HCT116 (cell line): ENCODE data around the gene GPR83. TPM values are rescaled to one million over a fixed set of nuclear protein-coding genes. Genes with fewer than 3 reads are reported as not detected.
A peak's percentile ranks its signal among the peaks of the same experiment; 100 is the strongest.

Source experiments
- ATAC-seq: fragments of 200-7000 bp; cut with Tn5 transposase; 2 replicates; pipeline ENCODE4 v1.9.1; 2020; ENCODE audit warnings: mild to moderate bottlenecking, moderate library complexity
- BruUV-seq: library from RNA; stranded (reverse); fragments of 400-500 nt; replicated peaks from 2 replicates; lab custom pipeline; 2021; lab: Mats Ljungman, UMichigan
- CTCF ChIA-PET: fragments of 300-600 bp; sonication (Branson Sonifier 250); formaldehyde crosslinking; loops from one replicate; lab custom pipeline; 2021; ENCODE audit warnings: antibody characterized with exemption; lab: Charles Lee
- POLR2A ChIA-PET: fragments of 300-600, 350-600 bp; sonication (Branson Sonifier 250); formaldehyde crosslinking; loops from one replicate; lab custom pipeline; 2021; ENCODE audit warnings: antibody characterized with exemption; lab: Charles Lee
- RAD21 ChIA-PET, 2 experiments: fragments of 300-600 bp; sonication (Branson Sonifier 250); formaldehyde crosslinking; loops; one replicate each; lab custom pipeline; 2023; ENCODE audit warnings: low total read pairs in 2 of 2; ENCODE audit not compliant: uncharacterized antibody in 2 of 2, unreplicated experiment in 2 of 2, low non-redundant PET in 1 of 2; lab: Charles Lee
- DNase-seq: peaks from one replicate; pipeline ENCODE4 v3.0.0-alpha.2; 2010; ENCODE audit warnings: low read depth, low spot score
- H2AFZ ChIP-seq: fragments of 200-600 bp; shearing (Covaris generic), sonication (generic); 2 replicates; pipeline ENCODE4 v1.6.1; 2017; ENCODE audit warnings: low read depth, mixed run types, mixed read lengths, antibody characterized with exemption, low read length; ENCODE audit not compliant: poor library complexity, severe bottlenecking
- H3K27ac ChIP-seq: 2 replicates; pipeline ENCODE4 v1.5.1; 2012; ENCODE audit warnings: low read depth, low read length
- H3K27me3 ChIP-seq: fragments of 200-600 bp; sonication (generic); 2 replicates; pipeline ENCODE4 v1.6.1; 2016; ENCODE audit warnings: mixed run types, low read length, mixed read lengths; ENCODE audit not compliant: insufficient read depth
- H3K36me3 ChIP-seq, 2 experiments: fragments of 200-500 bp in 1 of 2; fragments of 200-600 bp in 1 of 2; sonication (Bioruptor generic) in 1 of 2; sonication (generic) in 1 of 2; 2 replicates each; pipeline versions ENCODE4 v1.5.1 to v1.6.1; 2014 to 2016; ENCODE audit warnings: low read length in 2 of 2, inconsistent platforms in 1 of 2, mixed read lengths in 1 of 2, mixed run types in 1 of 2; ENCODE audit not compliant: insufficient read depth in 2 of 2, control insufficient read depth in 1 of 2
- H3K4me1 ChIP-seq, 2 experiments: fragments of 200-600 bp in 1 of 2; sonication (generic) in 1 of 2; 2 replicates each; pipeline versions ENCODE4 v1.5.1 to v1.6.1; 2012 to 2017; ENCODE audit warnings: low read length in 2 of 2, inconsistent platforms in 1 of 2, mild to moderate bottlenecking in 1 of 2, mixed read lengths in 1 of 2, mixed run types in 1 of 2, moderate library complexity in 1 of 2; ENCODE audit not compliant: insufficient read depth in 2 of 2, control insufficient read depth in 1 of 2
- H3K4me2 ChIP-seq: fragments of 200-600 bp; sonication (generic); 2 replicates; pipeline ENCODE4 v1.6.1; 2017; ENCODE audit warnings: mixed run types, low read length, mixed read lengths
- H3K4me3 ChIP-seq, 2 experiments: fragments of 200-600 bp in 1 of 2; sonication (generic) in 1 of 2; replicated peaks in 1 of 2; 2 replicates each; pipeline ENCODE4 v1.5.1; 2011 to 2016; ENCODE audit warnings: low read length in 2 of 2, control low read depth in 1 of 2, low read depth in 1 of 2, mild to moderate bottlenecking in 1 of 2, mixed read lengths in 1 of 2, mixed run types in 1 of 2
- H3K79me2 ChIP-seq: fragments of 200-600 bp; sonication (generic); 2 replicates; pipeline ENCODE4 v1.6.1; 2017; ENCODE audit warnings: mild to moderate bottlenecking, mixed run types, low read length, moderate library complexity, mixed read lengths; ENCODE audit not compliant: insufficient read depth
- H3K9ac ChIP-seq: fragments of 200-600 bp; sonication (generic); 2 replicates; pipeline ENCODE4 v1.6.1; 2016; ENCODE audit warnings: low read length, mixed read lengths
- H3K9me2 ChIP-seq: fragments of 200-600 bp; sonication (generic), shearing (Covaris generic); 2 replicates; pipeline ENCODE4 v1.6.1; 2017; ENCODE audit warnings: mixed run types, mild to moderate bottlenecking, moderate library complexity; ENCODE audit not compliant: insufficient read depth
- H3K9me3 ChIP-seq, 2 experiments: fragments of 200-500 bp in 1 of 2; fragments of 200-600 bp in 1 of 2; sonication (Bioruptor generic) in 1 of 2; sonication (generic) in 1 of 2; 2 replicates each; pipeline ENCODE4 v1.6.1; 2014 to 2017; ENCODE audit warnings: low read length in 2 of 2, mixed read lengths in 2 of 2, inconsistent platforms in 1 of 2, low read depth in 1 of 2, mild to moderate bottlenecking in 1 of 2, mixed run types in 1 of 2, moderate library complexity in 1 of 2; ENCODE audit not compliant: control insufficient read depth in 1 of 2, insufficient read depth in 1 of 2
- H4K20me1 ChIP-seq: fragments of 200-600 bp; sonication (generic), shearing (Covaris generic); 2 replicates; pipeline ENCODE4 v1.6.1; 2017; ENCODE audit warnings: mixed run types, mild to moderate bottlenecking, moderate library complexity; ENCODE audit not compliant: insufficient read depth
- CTCF ChIP-seq, 3 experiments: fragments of 200-600 bp in 1 of 3; sonication (generic) in 1 of 3; IDR thresholded peaks in 2 of 3; conservative IDR thresholded peaks in 1 of 3; 2 replicates each; pipeline ENCODE4 v1.5.1; 2012 to 2017; ENCODE audit warnings: low read depth in 2 of 3, low read length in 2 of 3, antibody characterized with exemption in 1 of 3, borderline replicate concordance in 1 of 3, control low read depth in 1 of 3, mild to moderate bottlenecking in 1 of 3, mixed read lengths in 1 of 3, mixed run types in 1 of 3, moderate library complexity in 1 of 3; ENCODE audit not compliant: insufficient read depth in 1 of 3
- EZH2 ChIP-seq: fragments of 200-600 bp; sonication (generic); IDR thresholded peaks from 2 replicates; pipeline ENCODE4 v1.6.1; 2017; ENCODE audit warnings: antibody characterized with exemption, mixed run types
- JUND ChIP-seq: IDR thresholded peaks from 2 replicates; pipeline ENCODE4 v1.6.1; 2012
- POLR2AphosphoS5 ChIP-seq: IDR thresholded peaks from 2 replicates; pipeline ENCODE4 v1.6.1; 2011; ENCODE audit warnings: mild to moderate bottlenecking, low read depth, low read length, moderate library complexity
- RAD21 ChIP-seq: IDR thresholded peaks from 2 replicates; pipeline ENCODE4 v1.6.1; 2012; ENCODE audit warnings: low read depth, mild to moderate bottlenecking
- SRF ChIP-seq: IDR thresholded peaks from 2 replicates; pipeline ENCODE4 v1.6.1; 2012; ENCODE audit warnings: low read depth
- ZNF274 ChIP-seq: fragments of 200-500 bp; sonication (Bioruptor generic); IDR thresholded peaks from 2 replicates; pipeline ENCODE4 v1.6.1; 2014; ENCODE audit warnings: mild to moderate bottlenecking, low read depth, low read length, inconsistent platforms
- intact Hi-C: fragments of 100-400 bp; cut with micrococcal nuclease; formaldehyde crosslinking; loops from 2 replicates; pipeline ENCODE4 v1.10.0; 2022
- total RNA-seq: library from RNA; stranded (reverse); gene quantifications from one replicate; pipeline ENCODE4 v1.2.1, GENCODE V29; 2021; ENCODE audit not compliant: unreplicated experiment
- TF ChIP-seq, protein P1 (sequence below): IDR thresholded peaks from 2 replicates; pipeline ENCODE4 v1.6.1; 2012

Gene GPR83
- total RNA-seq, 1 experiment from 2014 or later: 0.39 TPM

- no peak overlapping the region for H3K27ac ChIP-seq
- no peaks in the 10 kb centered on the region for H3K4me1 ChIP-seq
- ChIA-PET POLR2A (no interaction called here), RAD21 (no interaction called here), CTCF (interaction anchor here (0.8 to 2.1 kb wide), 4 partner anchors 37 to 522 kb away, joined by 3 to 19 read pairs (median 4); no protein-coding TSS in a partner anchor)
- no peaks in the 10 kb centered on the region for H3K9me2 ChIP-seq
- intact Hi-C loops: loop anchor here (1.0 to 2.0 kb wide), 3 partner anchors 93 to 523 kb away; no protein-coding TSS in a partner anchor
- TF ChIP-seq SRF (no peak), JUND (no peak), EZH2 (no peak), RAD21 (peak; percentile 56), CTCF (IDR thresholded peaks at IDR 0.05 in 2 of 3, conservative IDR thresholded peaks at IDR 0.05 in 1 of 3; ENCODE audit: borderline replicate concordance in 1 of 3, insufficient read depth in 1 of 3, low read depth in 2 of 3, low read length in 2 of 3) (peak; percentile 39 to 55 (median 52); a peak in 5 of 6 replicates)
- ATAC-seq: peak; percentile 67
- no peaks in the 10 kb centered on the region for H4K20me1 ChIP-seq
- no peak overlapping the region for H3K9ac ChIP-seq
- no peaks in the 10 kb centered on the region for H3K9me3 ChIP-seq
- peak; percentile 2 for DNase-seq
- H3K36me3 ChIP-seq: peaks cover 0 to 3% of the 10 kb centered on the region in 2 experiments; a peak in 1 of 4 replicates
- no peaks in the 10 kb centered on the region for H3K27me3 ChIP-seq
- H3K4me3 ChIP-seq: no peak overlapping the region
- BruUV-seq: no TSS peak
- no peaks in the 10 kb centered on the region for H3K79me2 ChIP-seq
- H3K4me2 ChIP-seq: no peak overlapping the region
- H2AFZ ChIP-seq: no peak overlapping the region
Observed at GRCh38 chr11:94417386-94417987, 16.3 kb upstream of the GPR83 start.

GRCh38 chr11:94405062-94405833, 4.0 kb upstream of the GPR83 start:
- no peaks in the 10 kb centered on the region for H3K4me1 ChIP-seq
- no peak overlapping the region for H3K4me2 ChIP-seq
- intact Hi-C loops: no loop called here
- no TSS peak for BruUV-seq
- ATAC-seq (no peak), DNase-seq (no peak)
- H3K9ac ChIP-seq: no peak overlapping the region
- ChIA-PET RAD21 (no interaction called here), POLR2A (no interaction called here), CTCF (no interaction called here)
- no peaks in the 10 kb centered on the region for H4K20me1 ChIP-seq
- H3K27me3 ChIP-seq: no peaks in the 10 kb centered on the region
- TF ChIP-seq POLR2AphosphoS5 (no peak), ZNF274 (no peak)
- TF ChIP-seq, protein P1, sequence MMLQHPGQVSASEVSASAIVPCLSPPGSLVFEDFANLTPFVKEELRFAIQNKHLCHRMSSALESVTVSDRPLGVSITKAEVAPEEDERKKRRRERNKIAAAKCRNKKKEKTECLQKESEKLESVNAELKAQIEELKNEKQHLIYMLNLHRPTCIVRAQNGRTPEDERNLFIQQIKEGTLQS: no peak
- no peaks in the 10 kb centered on the region for H3K36me3 ChIP-seq
- H3K79me2 ChIP-seq: no peaks in the 10 kb centered on the region
- H2AFZ ChIP-seq: no peak overlapping the region
- H3K9me3 ChIP-seq: no peaks in the 10 kb centered on the region
- H3K9me2 ChIP-seq: no peaks in the 10 kb centered on the region
- no peak overlapping the region for H3K4me3 ChIP-seq
- H3K27ac ChIP-seq: no peak overlapping the region
